NCI-H1092 treated with DMSO at 0.1 percent for 48 hours (cell line): Measurements from ENCODE around the gene GNGT2.
"Not testable (repeated sequence)": the region's sequence is repeated elsewhere in the genome, so short reads cannot be mapped to it uniquely, and the experiment has no call there.

ENCODE experiments used
- DNase-seq: peaks from one replicate; lab custom pipeline; 2025; lab: John Stamatoyannopoulos, UW

Gene GNGT2

GRCh38 chr17:49203796-49204195, 6.6 kb downstream of the GNGT2 start:
- no peak for DNase-seq

GRCh38 chr17:49201481-49201927, 8.9 kb downstream of the GNGT2 start:
- no peak for DNase-seq

- no peak for DNase-seq
These were observed 9.8 kb downstream of the GNGT2 start for GRCh38 chr17:49200423-49201083.

- no peak for DNase-seq
These were observed 12.2 kb downstream of the GNGT2 start for GRCh38 chr17:49198211-49198610.

- DNase-seq: no peak
These were observed 12.9 kb downstream of the GNGT2 start for GRCh38 chr17:49197346-49197998.

GRCh38 chr17:49196520-49196919, 13.9 kb downstream of the GNGT2 start:
- DNase-seq: no peak

GRCh38 chr17:49195751-49196150, 14.6 kb downstream of the GNGT2 start:
- DNase-seq: no peak

- DNase-seq: no peak
These were observed 16.1 kb downstream of the GNGT2 start for GRCh38 chr17:49194297-49194607.

- peak; percentile 2 for DNase-seq
These were observed 16.7 kb downstream of the GNGT2 start for GRCh38 chr17:49193513-49194296.

- DNase-seq: peak; percentile 76
These were observed 18.2 kb downstream of the GNGT2 start for GRCh38 chr17:49191917-49192741.

- DNase-seq: no peak
These were observed 18.9 kb downstream of the GNGT2 start for GRCh38 chr17:49191409-49191916.

- no peak for DNase-seq
These were observed 19.4 kb downstream of the GNGT2 start for GRCh38 chr17:49190932-49191331.

- DNase-seq: no peak
These were observed 23.1 kb downstream of the GNGT2 start for GRCh38 chr17:49187301-49187700.

- DNase-seq: not testable (repeated sequence)
These were observed 25.0 kb downstream of the GNGT2 start for GRCh38 chr17:49185381-49185780.

- DNase-seq: not testable (repeated sequence)
These were observed 25.9 kb downstream of the GNGT2 start for GRCh38 chr17:49184522-49184921.

- no peak for DNase-seq
These were observed 26.6 kb downstream of the GNGT2 start for GRCh38 chr17:49183801-49184200.

- DNase-seq: no peak
These were observed 27.0 kb downstream of the GNGT2 start for GRCh38 chr17:49183341-49183740.

GRCh38 chr17:49180998-49181635, 29.3 kb downstream of the GNGT2 start:
- DNase-seq: no peak

GRCh38 chr17:49180303-49180702, 30.1 kb downstream of the GNGT2 start:
- peak; percentile 19 for DNase-seq

- not testable (repeated sequence) for DNase-seq
These were observed 34.4 kb downstream of the GNGT2 start for GRCh38 chr17:49175978-49176377.

GRCh38 chr17:49170711-49171110, 39.7 kb downstream of the GNGT2 start:
- not testable (repeated sequence) for DNase-seq
